22Rv1 (cell line): ENCODE data around the gene POLA1.
A peak's percentile ranks its signal among the peaks of the same experiment; 100 is the strongest.

Experiments
- CTCF ChIP-seq: fragments of 450-650 bp; IDR thresholded peaks from 2 replicates; pipeline ENCODE4 v1.5.1; 2017; ENCODE audit warnings: mild to moderate bottlenecking
- ZFX ChIP-seq: fragments of 450-650 bp; IDR thresholded peaks from 2 replicates; pipeline ENCODE4 v1.6.1; 2017; ENCODE audit warnings: antibody characterized with exemption, borderline replicate concordance

GRCh38 chrX:24693453-24694202, at the start of gene POLA1:
- peak; percentile 36; the same call in 1 of the 2 replicates for TF ChIP-seq CTCF
- no peak for TF ChIP-seq ZFX
